A204.1 (cell line): ENCODE data around the gene ADSS1.

Experiments used
- FAIRE-seq: peaks from 2 replicates; lab custom pipeline; 2012; peaks lifted over from hg19 to GRCh38; lab: Jason Lieb, UNC

Gene ADSS1

GRCh38 chr14:104687601-104688504 lies 36.2 kb upstream of the ADSS1 start:
- FAIRE-seq = no peak

- no peak for FAIRE-seq
Measured at GRCh38 chr14:104688505-104689108, 35.4 kb upstream of the ADSS1 start.

GRCh38 chr14:104689109-104689880 lies 34.7 kb upstream of the ADSS1 start, which contains the start of gene INF2:
Gene INF2 (plus strand): TSS chr14:104689618. CDS start chr14:104701366, 11,748 bp downstream.
- FAIRE-seq = no peak

GRCh38 chr14:104689881-104690711 lies 33.9 kb upstream of the ADSS1 start:
- FAIRE-seq = no peak

GRCh38 chr14:104690861-104691455 lies 33.1 kb upstream of the ADSS1 start:
- FAIRE-seq = no peak

GRCh38 chr14:104691546-104692260 lies 32.3 kb upstream of the ADSS1 start:
- no peak for FAIRE-seq

GRCh38 chr14:104692261-104692938 lies 31.6 kb upstream of the ADSS1 start:
- FAIRE-seq = no peak

- no peak for FAIRE-seq
Measured at GRCh38 chr14:104692939-104693315, 31.1 kb upstream of the ADSS1 start.

GRCh38 chr14:104693482-104694431 lies 30.3 kb upstream of the ADSS1 start:
- FAIRE-seq = no peak

- no peak for FAIRE-seq
Measured at GRCh38 chr14:104694475-104694950, 29.5 kb upstream of the ADSS1 start.

- FAIRE-seq = no peak
Measured at GRCh38 chr14:104694991-104695659, 28.9 kb upstream of the ADSS1 start.

- FAIRE-seq = no peak
Measured at GRCh38 chr14:104695660-104696000, 28.4 kb upstream of the ADSS1 start.

- no peak for FAIRE-seq
Measured at GRCh38 chr14:104696671-104697316, 27.2 kb upstream of the ADSS1 start.

- no peak for FAIRE-seq
Measured at GRCh38 chr14:104697317-104697703, 26.7 kb upstream of the ADSS1 start.

GRCh38 chr14:104697892-104698583 lies 26.0 kb upstream of the ADSS1 start:
- no peak for FAIRE-seq

- no peak for FAIRE-seq
Measured at GRCh38 chr14:104698688-104699425, 25.2 kb upstream of the ADSS1 start.

GRCh38 chr14:104699426-104699748 lies 24.6 kb upstream of the ADSS1 start:
- no peak for FAIRE-seq
